ENCODE results near the gene GABPB1.

The GABPB1 gene

DNA sequence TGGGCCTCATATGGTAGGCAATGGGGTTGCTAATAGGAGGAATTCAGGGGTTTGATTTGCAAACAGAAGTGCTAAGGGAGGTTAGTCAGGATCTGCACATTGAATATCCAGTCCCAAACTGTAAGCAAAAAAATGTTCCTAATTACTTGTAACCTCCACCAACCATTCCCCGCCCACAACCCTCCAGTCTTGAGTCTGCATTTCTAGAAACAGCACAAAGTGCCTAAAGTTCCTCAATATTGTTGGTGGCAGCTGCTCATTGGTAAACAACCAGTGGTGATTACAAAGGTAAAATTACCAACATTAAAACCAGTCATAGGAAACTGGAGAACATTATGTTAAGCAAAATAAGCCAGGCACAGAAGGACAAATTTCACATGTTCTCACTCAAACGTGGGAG is 108.4 kb downstream of the GABPB1 start:
- Histone ChIP-seq H3K36me3 (ENCODE audit: insufficient read depth) (no peaks in the 10 kb centered on the region), H4K20me1 (ENCODE audit: insufficient read depth) (no peaks in the 10 kb centered on the region), H3K4me3 (IDR thresholded peaks at IDR 0.05; ENCODE audit: insufficient read depth, low read depth, low read length) (no peak overlapping the region), H2AFZ (ENCODE audit: low read depth) (no peak overlapping the region), H3K4me2 (no peak overlapping the region), H3K9ac (no peak overlapping the region), H3K4me1 (ENCODE audit: low read depth, poor library complexity, severe bottlenecking) (no peaks in the 10 kb centered on the region), H3K27ac (no peak overlapping the region), H3K79me2 (ENCODE audit: insufficient read depth, low read depth) (no peaks in the 10 kb centered on the region), H3K27me3 (ENCODE audit: insufficient read depth, low read depth) (no peaks in the 10 kb centered on the region)
- TF ChIP-seq, protein P1, sequence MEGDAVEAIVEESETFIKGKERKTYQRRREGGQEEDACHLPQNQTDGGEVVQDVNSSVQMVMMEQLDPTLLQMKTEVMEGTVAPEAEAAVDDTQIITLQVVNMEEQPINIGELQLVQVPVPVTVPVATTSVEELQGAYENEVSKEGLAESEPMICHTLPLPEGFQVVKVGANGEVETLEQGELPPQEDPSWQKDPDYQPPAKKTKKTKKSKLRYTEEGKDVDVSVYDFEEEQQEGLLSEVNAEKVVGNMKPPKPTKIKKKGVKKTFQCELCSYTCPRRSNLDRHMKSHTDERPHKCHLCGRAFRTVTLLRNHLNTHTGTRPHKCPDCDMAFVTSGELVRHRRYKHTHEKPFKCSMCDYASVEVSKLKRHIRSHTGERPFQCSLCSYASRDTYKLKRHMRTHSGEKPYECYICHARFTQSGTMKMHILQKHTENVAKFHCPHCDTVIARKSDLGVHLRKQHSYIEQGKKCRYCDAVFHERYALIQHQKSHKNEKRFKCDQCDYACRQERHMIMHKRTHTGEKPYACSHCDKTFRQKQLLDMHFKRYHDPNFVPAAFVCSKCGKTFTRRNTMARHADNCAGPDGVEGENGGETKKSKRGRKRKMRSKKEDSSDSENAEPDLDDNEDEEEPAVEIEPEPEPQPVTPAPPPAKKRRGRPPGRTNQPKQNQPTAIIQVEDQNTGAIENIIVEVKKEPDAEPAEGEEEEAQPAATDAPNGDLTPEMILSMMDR (conservative IDR thresholded peaks at IDR 0.05; ENCODE audit: low read depth, low read length): no peak

DNA sequence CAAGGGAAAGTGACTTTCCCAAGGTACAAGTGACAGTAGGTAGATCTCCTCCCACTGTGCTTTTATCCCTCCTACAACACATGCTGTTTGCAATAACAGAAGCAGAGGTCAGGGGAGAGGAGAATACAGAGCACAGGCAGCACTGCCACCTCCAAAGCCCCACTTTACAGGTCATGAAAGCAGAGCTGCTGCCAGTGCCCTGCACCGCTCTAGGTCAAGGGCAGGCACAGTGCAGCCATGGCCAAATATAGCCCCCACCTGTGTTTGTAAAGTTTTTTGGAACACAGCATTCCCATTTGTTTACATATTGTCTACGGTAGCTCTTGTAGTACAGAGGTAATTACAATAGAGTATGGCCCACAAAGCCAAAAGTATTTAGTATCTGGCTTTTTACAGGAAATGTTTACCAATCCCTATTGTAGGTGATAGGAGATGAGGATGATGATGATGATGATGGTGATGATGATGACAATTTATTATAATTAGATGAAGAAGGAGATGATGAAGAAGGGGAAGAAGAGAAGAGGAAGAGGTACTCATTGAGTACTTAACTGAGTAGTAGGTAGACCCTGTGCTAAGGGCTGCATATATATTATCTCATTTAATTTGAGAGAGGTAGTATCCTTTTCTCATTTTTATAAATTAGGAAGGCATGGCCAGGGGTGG is 109.9 kb downstream of the GABPB1 start:
- TF ChIP-seq, protein P1 (conservative IDR thresholded peaks at IDR 0.05; ENCODE audit: low read depth, low read length): no peak
- no peaks in the 10 kb centered on the region for H3K36me3 ChIP-seq (ENCODE audit: insufficient read depth)
- no peak overlapping the region for H2AFZ ChIP-seq (ENCODE audit: low read depth)
- H3K9ac ChIP-seq: no peak overlapping the region
- H4K20me1 ChIP-seq (ENCODE audit: insufficient read depth): no peaks in the 10 kb centered on the region
- no peaks in the 10 kb centered on the region for H3K4me1 ChIP-seq (ENCODE audit: low read depth, poor library complexity, severe bottlenecking)
- no peak overlapping the region for H3K4me3 ChIP-seq (IDR thresholded peaks at IDR 0.05; ENCODE audit: insufficient read depth, low read depth, low read length)
- H3K4me2 ChIP-seq: no peak overlapping the region
- no peaks in the 10 kb centered on the region for H3K79me2 ChIP-seq (ENCODE audit: insufficient read depth, low read depth)
- no peak overlapping the region for H3K27ac ChIP-seq
- no peaks in the 10 kb centered on the region for H3K27me3 ChIP-seq (ENCODE audit: insufficient read depth, low read depth)

DNA sequence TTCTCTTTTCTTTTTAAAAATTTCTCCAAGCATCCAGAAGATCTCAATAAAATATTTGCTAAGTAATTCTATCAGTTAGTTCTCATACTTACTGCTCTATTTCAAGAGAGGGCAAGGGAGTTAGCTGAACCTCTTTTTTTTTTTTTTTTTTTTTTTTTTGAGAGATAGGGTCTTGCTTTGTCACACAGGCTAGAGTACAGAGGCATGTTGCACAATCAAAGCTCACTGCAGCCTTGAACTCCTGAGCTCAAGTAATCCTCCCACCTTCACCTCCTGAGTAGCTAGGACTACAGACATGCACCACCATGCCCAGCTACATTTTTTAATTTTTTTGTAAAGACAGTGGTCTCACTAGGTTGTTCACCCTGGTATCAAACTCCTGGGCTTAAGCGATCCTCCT is 110.8 kb downstream of the GABPB1 start:
- Histone ChIP-seq H3K27ac (no peak overlapping the region), H4K20me1 (ENCODE audit: insufficient read depth) (no peaks in the 10 kb centered on the region), H3K4me3 (IDR thresholded peaks at IDR 0.05; ENCODE audit: insufficient read depth, low read depth, low read length) (no peak overlapping the region), H3K79me2 (ENCODE audit: insufficient read depth, low read depth) (no peaks in the 10 kb centered on the region), H3K9ac (no peak overlapping the region), H3K27me3 (ENCODE audit: insufficient read depth, low read depth) (no peaks in the 10 kb centered on the region), H3K4me1 (ENCODE audit: low read depth, poor library complexity, severe bottlenecking) (no peaks in the 10 kb centered on the region), H3K4me2 (no peak overlapping the region), H3K36me3 (ENCODE audit: insufficient read depth) (no peaks in the 10 kb centered on the region), H2AFZ (ENCODE audit: low read depth) (no peak overlapping the region)
- TF ChIP-seq, protein P1 (conservative IDR thresholded peaks at IDR 0.05; ENCODE audit: low read depth, low read length): no peak

DNA sequence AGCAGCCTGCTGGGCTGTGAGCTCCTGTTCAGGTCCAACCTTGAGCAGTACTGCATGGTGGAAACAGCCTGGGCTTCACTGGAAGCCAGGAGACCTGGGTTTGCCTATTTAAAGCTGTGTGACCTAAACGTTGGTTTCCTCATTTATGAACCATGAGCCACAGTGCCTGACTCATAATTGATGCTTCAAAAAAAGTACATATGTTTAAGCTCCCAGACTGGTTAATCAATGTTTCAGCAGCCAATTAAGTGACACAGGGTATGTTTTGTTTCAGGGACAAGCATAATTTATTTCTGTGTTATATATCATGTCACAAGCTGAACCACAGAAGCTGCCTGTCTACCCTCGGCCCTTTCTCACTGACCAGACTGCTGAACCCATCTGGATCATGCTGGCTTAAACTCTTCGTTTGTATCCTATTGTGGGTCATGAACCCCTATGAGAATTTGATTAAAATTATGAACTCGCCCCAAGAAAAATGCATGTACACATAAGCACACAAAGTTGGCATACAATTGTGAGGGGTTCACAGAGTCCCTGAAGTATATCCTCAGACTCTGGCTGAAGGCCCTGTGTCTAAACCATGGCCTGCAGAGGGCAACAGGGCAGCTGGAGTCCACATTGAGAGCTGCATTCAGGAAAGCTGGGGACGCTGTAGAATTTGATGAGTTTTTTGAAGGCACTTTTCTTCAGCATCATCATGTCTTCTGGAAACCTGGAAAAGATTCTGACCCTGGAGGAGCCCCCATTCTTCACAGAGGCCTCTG is 113.1 kb downstream of the GABPB1 start:
- no peaks in the 10 kb centered on the region for H3K79me2 ChIP-seq (ENCODE audit: insufficient read depth, low read depth)
- no peak overlapping the region for H3K27ac ChIP-seq
- H4K20me1 ChIP-seq (ENCODE audit: insufficient read depth): no peaks in the 10 kb centered on the region
- no peaks in the 10 kb centered on the region for H3K4me1 ChIP-seq (ENCODE audit: low read depth, poor library complexity, severe bottlenecking)
- H3K36me3 ChIP-seq (ENCODE audit: insufficient read depth): no peaks in the 10 kb centered on the region
- H3K9ac ChIP-seq: no peak overlapping the region
- TF ChIP-seq, protein P1 (conservative IDR thresholded peaks at IDR 0.05; ENCODE audit: low read depth, low read length): no peak
- no peak overlapping the region for H2AFZ ChIP-seq (ENCODE audit: low read depth)
- no peak overlapping the region for H3K4me3 ChIP-seq (IDR thresholded peaks at IDR 0.05; ENCODE audit: insufficient read depth, low read depth, low read length)
- H3K4me2 ChIP-seq: no peak overlapping the region
- H3K27me3 ChIP-seq (ENCODE audit: insufficient read depth, low read depth): no peaks in the 10 kb centered on the region

All from KMS-11 (cell line).